Upper lobe of left lung (tissue), 4 donors: ENCODE results near the gene CMTR1.

Experiments
- EP300 ChIP-seq, 4 donors: sonication (generic); formaldehyde crosslinking; IDR thresholded peaks; one replicate each; pipeline ENCODE4 v1.5.1; 2017; ENCODE audit warnings: antibody characterized with exemption in 4 of 4, control low read depth in 2 of 4
- POLR2A ChIP-seq, 4 donors: fragments of 450-650 bp; IDR thresholded peaks; one replicate each; pipeline ENCODE4 v1.5.1; 2016 to 2017; ENCODE audit warnings: antibody characterized with exemption in 4 of 4, mild to moderate bottlenecking in 2 of 4
- TF ChIP-seq, protein P1 (sequence below), 6 experiments: fragments of 450-650 bp in 4 of 6; fragments of 200-600 bp in 2 of 6; sonication (generic) in 2 of 6; IDR thresholded peaks; one replicate each; pipeline ENCODE4 v1.5.1; 2016 to 2019; ENCODE audit warnings: antibody characterized with exemption in 6 of 6

DNA sequence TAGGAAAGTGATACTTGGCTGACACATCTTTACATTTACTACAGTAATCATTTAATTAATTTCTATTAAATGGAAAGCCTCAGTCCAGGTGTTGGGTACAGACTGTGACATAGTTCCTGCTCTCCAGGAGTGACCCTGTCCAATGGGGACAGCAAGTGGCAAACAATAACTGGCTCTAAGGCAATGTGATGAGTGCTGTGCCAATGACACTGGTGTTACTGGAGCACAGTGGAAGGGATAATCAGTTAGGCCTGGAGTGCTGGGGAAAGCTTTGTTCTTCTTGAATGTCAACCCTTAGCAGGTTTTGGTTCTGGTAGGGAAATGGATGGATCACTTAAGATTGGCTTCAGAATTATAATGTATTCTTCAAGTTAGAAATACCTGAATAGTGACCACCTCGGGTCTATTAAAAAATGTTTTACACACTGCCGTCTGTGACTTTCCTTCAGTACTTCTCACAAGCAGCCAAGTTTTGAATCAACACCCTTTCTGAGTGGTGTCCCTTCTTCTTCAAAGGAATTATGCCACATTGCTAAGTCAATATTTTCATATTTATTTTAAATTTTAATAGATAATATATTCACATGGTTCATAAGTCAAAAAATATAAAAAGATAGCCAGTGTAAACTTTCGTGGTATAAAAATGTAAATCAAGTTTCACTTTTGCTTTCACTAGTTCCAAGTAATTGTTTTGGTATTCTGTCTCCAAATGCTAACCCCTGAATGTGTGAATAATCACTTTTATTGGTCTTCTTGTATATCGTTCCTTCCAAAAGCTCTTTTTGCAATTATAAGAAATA, 9.6 kb downstream of the CMTR1 start:
- TF ChIP-seq, protein P1, sequence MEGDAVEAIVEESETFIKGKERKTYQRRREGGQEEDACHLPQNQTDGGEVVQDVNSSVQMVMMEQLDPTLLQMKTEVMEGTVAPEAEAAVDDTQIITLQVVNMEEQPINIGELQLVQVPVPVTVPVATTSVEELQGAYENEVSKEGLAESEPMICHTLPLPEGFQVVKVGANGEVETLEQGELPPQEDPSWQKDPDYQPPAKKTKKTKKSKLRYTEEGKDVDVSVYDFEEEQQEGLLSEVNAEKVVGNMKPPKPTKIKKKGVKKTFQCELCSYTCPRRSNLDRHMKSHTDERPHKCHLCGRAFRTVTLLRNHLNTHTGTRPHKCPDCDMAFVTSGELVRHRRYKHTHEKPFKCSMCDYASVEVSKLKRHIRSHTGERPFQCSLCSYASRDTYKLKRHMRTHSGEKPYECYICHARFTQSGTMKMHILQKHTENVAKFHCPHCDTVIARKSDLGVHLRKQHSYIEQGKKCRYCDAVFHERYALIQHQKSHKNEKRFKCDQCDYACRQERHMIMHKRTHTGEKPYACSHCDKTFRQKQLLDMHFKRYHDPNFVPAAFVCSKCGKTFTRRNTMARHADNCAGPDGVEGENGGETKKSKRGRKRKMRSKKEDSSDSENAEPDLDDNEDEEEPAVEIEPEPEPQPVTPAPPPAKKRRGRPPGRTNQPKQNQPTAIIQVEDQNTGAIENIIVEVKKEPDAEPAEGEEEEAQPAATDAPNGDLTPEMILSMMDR (IDR thresholded peaks at IDR 0.05) = no peak
- TF ChIP-seq EP300 (IDR thresholded peaks at IDR 0.05) (no peak), POLR2A (IDR thresholded peaks at IDR 0.05) (no peak)
